Pulmonary artery endothelial cell (primary cell): ENCODE measurements around the gene CLCNKB. TPM values are rescaled to one million over a fixed set of nuclear protein-coding genes. Genes with fewer than 3 reads are reported as not detected.

ENCODE experiments used
- DNase-seq: peaks from one replicate; pipeline ENCODE4 v3.0.0-alpha.2; 2011; ENCODE audit warnings: low read depth, low spot score
- total RNA-seq: library from RNA; depleted of rRNA; stranded (reverse); fragments of >200 nt; gene quantifications from 2 replicates; pipeline ENCODE4 v1.2.3, GENCODE V29; 2014

Gene CLCNKB
- total RNA-seq, 1 donor from 2014 or later = 0.07 TPM

DNA sequence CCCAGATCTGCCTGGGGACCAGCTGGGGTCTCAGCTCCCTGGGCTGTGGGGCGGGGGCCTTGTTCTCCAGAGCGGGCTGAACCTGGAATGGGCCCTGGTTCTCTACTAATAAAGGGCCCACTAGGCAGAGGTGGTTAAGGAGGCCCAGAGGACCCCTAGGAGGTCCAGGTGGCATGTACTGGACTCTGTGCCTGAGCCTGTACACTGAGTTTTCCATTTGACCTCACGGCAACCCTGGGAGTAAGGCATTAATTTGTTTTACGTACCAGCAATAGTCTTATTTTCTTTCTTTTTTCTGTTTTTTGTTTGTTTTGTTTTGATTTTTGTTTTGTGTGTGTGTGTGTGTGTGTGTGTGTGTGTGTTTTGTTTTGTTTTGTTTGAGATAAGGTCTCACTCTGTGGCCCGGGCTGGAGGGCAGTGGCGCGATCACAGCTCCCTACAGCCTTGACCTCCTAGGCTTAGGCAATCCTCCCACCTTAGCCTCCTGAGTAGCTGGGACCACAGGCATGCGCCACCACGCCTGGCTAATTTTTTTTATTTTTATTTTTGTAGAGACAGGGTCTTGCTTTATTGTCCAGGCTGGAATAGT, 49.4 kb downstream of the CLCNKB start:
- no peak for DNase-seq

DNA sequence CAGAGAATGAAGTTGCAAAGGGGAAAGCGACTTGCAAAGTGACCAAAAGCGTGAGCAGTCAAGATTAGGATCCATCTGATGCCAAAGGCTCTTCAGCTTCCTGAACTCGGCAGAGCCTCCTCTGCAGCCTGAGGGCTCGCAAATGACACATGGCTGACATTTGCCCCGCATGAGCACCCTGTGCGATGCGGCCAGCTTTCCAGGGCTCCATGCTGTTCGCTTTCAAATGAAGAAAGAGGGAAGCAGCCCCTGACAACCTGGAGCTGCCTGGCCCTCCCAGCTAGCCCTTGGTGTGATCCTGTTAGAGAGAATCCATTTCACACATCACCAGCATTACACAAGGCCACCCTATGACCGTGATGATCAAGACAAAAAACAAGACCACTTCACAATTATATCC, 50.0 kb downstream of the CLCNKB start:
- no peak for DNase-seq

DNA sequence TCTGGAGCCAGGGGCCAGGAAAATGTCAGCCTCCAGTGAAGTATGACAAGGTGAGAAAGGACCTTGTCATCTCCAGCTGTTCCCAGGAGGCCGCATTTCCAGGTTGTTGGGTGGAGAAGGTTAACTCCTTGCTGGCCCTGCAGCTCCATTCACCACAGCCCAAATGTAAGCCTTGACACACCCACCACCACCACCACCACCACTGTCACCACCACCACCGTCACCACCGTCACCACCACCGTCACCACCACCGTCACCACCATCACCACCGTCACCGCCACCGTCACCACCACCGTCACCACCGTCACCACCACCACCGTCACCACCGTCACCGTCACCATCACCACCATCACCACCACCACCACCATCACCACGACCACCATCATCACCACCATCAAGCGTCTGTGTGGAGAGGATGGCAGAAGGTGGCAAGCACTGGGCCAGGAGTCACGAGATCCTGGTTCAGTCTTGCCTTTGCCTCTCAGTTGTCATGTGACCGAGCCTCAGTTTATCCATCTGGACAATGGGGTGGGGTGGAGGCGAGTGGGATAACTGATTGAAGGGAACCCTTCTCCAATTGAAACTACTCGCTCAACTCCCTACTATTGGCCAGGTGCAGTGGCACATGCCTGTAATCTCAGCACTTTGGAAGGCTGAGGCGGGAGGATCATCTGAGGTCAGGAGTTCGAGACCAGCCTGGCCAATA, 51.0 kb downstream of the CLCNKB start:
- DNase-seq = no peak

DNA sequence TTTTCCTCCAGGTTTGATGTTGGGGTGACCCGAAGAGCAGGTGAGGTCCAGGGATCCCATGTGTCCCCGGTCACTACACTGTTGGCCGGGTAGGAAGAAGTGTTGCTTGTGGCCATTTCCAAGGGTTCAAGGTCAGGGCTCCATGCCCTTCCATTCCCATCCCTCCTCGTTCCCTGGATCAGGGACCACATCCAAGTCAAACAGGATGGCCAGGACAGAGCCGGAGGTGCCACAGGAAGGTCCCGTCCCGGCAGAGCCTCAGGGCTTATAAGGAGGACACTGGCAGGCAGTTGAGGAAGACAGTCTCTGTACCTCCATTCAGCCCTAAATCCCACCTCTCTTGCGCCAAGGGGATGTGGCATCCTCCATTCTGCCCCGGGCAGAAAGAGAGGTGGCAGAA, 51.9 kb downstream of the CLCNKB start:
- DNase-seq = no peak

DNA sequence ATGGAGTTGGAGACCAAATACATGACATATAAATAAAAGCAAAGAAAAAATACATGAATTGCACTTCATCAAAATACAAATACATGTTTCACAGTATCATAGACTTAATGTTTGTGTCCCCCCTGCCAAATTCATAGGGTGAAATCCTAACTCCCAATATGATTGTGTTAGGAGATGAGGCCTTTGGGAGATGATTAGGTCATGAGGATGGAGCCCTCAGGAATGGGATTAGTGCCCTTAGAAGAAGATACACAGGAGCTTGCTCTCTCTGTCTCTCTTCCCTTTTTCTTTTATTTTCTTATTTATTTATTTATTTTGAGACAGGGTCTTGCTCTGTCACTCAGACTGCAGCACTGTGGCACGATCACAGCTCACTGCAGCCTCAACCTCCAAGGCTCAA, 55.8 kb downstream of the CLCNKB start:
- DNase-seq = no peak

DNA sequence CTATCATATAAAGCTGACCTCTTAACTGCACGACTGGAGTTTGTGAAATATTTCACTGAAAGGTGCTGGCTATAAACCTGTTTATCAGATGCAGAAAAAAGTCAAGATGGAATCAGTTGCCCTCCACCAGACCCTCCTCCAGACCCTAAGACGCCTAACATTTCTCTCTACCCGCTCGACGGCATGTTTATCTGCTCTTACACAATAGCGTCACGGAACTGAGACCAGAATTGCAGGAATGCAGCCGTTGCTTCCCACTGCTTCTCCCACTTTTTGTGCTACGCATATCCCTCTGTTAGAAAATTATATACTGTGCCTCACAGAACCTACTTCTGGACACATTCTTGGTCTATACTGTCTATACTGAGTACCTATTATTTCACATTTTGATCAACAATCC, 58.0 kb downstream of the CLCNKB start:
- DNase-seq = no peak

Other genes starting within 250 kb of the CLCNKB start
- gene UQCRHL, start 236.1 kb upstream of the CLCNKB start, total RNA-seq = 2.4 and 4.7 TPM in 2 replicates
- 18.9 and 31.7 TPM in 2 replicates for gene SPEN, start 196.1 kb upstream of the CLCNKB start, total RNA-seq
- 52.4 and 63.3 TPM in 2 replicates for gene ZBTB17, start 67.7 kb upstream of the CLCNKB start, total RNA-seq
- gene SRARP, start 39.5 kb upstream of the CLCNKB start, total RNA-seq = not detected in 2 replicates
- gene HSPB7, start 25.7 kb upstream of the CLCNKB start, total RNA-seq = 0.14 TPM in 1 of 2 replicates, not detected in the other
- not detected in 2 replicates for gene CLCNKA, start 21.7 kb upstream of the CLCNKB start, total RNA-seq
- 0.14 and 0.20 TPM in 2 replicates for gene FAM131C, start 29.9 kb downstream of the CLCNKB start, total RNA-seq
- gene EPHA2, start 112.3 kb downstream of the CLCNKB start, total RNA-seq = 103 and 130 TPM in 2 replicates
- 4.0 TPM in 2 replicates for gene ARHGEF19, start 168.9 kb downstream of the CLCNKB start, total RNA-seq
- 10.3 and 11.9 TPM in 2 replicates for gene CPLANE2, start 193.4 kb downstream of the CLCNKB start, total RNA-seq